HCT116 (cell line): ENCODE results near the gene SPEF2.

Source experiments
- CBX3 ChIP-seq: IDR thresholded peaks from 2 replicates; pipeline ENCODE4 v1.6.1; 2012; ENCODE audit warnings: low read depth
- CTCF ChIP-seq, 3 experiments: fragments of 200-600 bp in 1 of 3; sonication (generic) in 1 of 3; IDR thresholded peaks in 2 of 3; conservative IDR thresholded peaks in 1 of 3; 2 replicates each; pipeline ENCODE4 v1.5.1; 2012 to 2017; ENCODE audit warnings: low read depth in 2 of 3, low read length in 2 of 3, antibody characterized with exemption in 1 of 3, borderline replicate concordance in 1 of 3, control low read depth in 1 of 3, mild to moderate bottlenecking in 1 of 3, mixed read lengths in 1 of 3, mixed run types in 1 of 3, moderate library complexity in 1 of 3; ENCODE audit not compliant: insufficient read depth in 1 of 3

GRCh38 chr5:35810601-35811000, 192.9 kb downstream of the SPEF2 start:
- no peak for TF ChIP-seq CTCF (IDR thresholded peaks at IDR 0.05 in 2 of 3, conservative IDR thresholded peaks at IDR 0.05 in 1 of 3; ENCODE audit: borderline replicate concordance in 1 of 3, insufficient read depth in 1 of 3, low read depth in 2 of 3, low read length in 2 of 3)
- TF ChIP-seq CBX3: no peak
